ENCODE results near the gene RALGDS.

The RALGDS gene

DNA sequence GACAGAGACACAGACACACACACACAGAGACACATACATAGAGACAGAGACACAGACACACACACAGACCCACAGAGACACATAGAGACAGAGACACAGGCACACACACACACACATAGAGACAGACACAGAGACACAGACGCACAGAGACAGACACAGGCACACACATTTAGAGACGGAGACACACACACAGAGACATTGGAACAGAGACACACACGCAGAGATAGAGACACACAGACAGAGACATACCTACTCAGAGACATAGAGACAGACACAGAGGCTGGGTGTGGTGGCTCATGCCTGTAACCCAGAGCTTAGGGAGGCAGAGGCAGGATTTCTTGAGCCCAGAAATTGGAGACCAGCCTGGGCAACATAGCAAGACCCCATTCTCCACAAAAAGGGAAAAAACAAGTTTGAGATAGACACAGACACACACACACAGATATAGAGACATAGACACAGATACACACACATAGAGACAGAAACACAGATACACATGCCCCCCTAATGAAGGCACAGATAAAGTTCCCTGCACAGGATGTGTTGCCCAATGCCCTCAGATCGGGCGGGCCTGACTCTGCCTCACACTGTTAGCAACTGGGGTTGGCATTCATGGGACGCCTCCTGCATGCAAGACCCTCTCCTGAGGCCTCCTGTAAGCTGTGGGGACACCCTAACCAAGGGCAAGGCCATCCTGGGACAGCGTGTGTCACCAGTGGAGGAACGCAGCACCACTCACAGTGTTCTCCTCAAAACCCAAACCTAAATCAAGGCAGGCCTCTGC, 3.3 kb upstream of the RALGDS start:
- DNase-seq = no peak
- Mint-ChIP-seq H3K27ac (peak overlapping the region; percentile 0), H3K27me3 (ENCODE audit: low read depth, poor library complexity) (peaks cover 5% of the 10 kb centered on the region), H3K4me3 (no peak overlapping the region), H3K4me1 (peaks cover 62% of the 10 kb centered on the region), H3K9me3 (no peaks in the 10 kb centered on the region), H3K36me3 (ENCODE audit: low read depth) (no peaks in the 10 kb centered on the region)
- TF ChIP-seq, protein P1, sequence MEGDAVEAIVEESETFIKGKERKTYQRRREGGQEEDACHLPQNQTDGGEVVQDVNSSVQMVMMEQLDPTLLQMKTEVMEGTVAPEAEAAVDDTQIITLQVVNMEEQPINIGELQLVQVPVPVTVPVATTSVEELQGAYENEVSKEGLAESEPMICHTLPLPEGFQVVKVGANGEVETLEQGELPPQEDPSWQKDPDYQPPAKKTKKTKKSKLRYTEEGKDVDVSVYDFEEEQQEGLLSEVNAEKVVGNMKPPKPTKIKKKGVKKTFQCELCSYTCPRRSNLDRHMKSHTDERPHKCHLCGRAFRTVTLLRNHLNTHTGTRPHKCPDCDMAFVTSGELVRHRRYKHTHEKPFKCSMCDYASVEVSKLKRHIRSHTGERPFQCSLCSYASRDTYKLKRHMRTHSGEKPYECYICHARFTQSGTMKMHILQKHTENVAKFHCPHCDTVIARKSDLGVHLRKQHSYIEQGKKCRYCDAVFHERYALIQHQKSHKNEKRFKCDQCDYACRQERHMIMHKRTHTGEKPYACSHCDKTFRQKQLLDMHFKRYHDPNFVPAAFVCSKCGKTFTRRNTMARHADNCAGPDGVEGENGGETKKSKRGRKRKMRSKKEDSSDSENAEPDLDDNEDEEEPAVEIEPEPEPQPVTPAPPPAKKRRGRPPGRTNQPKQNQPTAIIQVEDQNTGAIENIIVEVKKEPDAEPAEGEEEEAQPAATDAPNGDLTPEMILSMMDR (IDR thresholded peaks at IDR 0.05) = no peak

DNA sequence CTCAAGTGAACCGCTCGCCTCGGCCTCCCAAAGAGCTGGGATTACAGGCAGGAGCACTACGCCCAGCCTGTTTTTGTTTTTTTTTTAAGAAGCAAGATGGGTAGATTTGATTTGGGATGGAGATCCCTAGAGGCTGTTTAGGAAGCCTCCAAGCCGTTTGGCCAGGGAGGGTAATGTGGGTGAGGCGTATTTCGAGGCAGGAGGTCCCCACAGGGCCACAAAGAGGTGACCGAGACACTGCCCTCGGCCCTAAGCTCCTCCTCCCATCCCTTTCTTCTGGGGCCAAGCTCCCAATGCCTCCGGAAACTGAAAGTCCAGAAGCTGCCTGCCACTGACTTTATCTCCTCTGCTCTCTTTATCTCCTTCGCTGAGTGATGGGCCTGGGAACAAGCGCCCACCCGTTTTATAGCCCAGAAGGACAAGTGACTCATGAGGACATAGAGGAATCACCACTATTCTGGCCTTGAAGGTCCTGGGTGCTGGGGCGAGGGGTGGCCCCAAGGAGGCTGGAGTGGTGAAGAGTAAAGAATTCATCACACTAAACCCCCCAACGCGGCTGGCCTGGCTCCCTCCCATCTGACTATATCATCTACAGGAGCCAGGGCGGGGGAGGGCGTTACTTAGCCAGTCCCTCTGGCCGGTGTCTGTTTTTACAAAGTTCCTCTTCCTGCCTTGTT, 2.0 kb upstream of the RALGDS start:
- DNase-seq = peak; percentile 41
- TF ChIP-seq, protein P1 (IDR thresholded peaks at IDR 0.05) = no peak
- H3K27ac Mint-ChIP-seq = peak overlapping the region; percentile 70
- H3K27me3 Mint-ChIP-seq (ENCODE audit: low read depth, poor library complexity) = peaks cover 5% of the 10 kb centered on the region
- no peak overlapping the region for H3K4me3 Mint-ChIP-seq
- no peaks in the 10 kb centered on the region for H3K36me3 Mint-ChIP-seq (ENCODE audit: low read depth)
- no peaks in the 10 kb centered on the region for H3K9me3 Mint-ChIP-seq
- H3K4me1 Mint-ChIP-seq = peaks cover 74% of the 10 kb centered on the region

DNA sequence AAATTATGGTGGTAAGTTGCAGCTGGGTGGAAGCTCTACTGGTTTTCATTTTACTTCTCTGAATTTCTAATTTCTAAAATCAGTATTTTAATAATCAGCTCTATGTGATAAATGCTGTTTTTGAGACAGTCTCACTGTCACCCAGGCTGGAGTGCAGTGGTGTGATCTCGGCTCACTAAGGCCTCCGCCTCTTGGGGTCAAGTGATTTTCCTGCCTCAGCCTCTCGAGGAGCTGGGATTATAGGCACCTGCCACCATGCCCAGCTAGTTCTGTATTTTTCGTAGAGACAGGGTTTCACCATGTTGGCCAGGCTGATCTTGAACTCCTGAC, 1.5 kb upstream of the RALGDS start:
- peaks cover 2% of the 10 kb centered on the region for H3K27me3 Mint-ChIP-seq (ENCODE audit: low read depth, poor library complexity)
- H3K4me3 Mint-ChIP-seq = no peak overlapping the region
- H3K4me1 Mint-ChIP-seq = peaks cover 74% of the 10 kb centered on the region
- DNase-seq = no peak
- no peaks in the 10 kb centered on the region for H3K9me3 Mint-ChIP-seq
- no peaks in the 10 kb centered on the region for H3K36me3 Mint-ChIP-seq (ENCODE audit: low read depth)
- TF ChIP-seq, protein P1 (IDR thresholded peaks at IDR 0.05) = no peak
- peak overlapping the region; percentile 70 for H3K27ac Mint-ChIP-seq

DNA sequence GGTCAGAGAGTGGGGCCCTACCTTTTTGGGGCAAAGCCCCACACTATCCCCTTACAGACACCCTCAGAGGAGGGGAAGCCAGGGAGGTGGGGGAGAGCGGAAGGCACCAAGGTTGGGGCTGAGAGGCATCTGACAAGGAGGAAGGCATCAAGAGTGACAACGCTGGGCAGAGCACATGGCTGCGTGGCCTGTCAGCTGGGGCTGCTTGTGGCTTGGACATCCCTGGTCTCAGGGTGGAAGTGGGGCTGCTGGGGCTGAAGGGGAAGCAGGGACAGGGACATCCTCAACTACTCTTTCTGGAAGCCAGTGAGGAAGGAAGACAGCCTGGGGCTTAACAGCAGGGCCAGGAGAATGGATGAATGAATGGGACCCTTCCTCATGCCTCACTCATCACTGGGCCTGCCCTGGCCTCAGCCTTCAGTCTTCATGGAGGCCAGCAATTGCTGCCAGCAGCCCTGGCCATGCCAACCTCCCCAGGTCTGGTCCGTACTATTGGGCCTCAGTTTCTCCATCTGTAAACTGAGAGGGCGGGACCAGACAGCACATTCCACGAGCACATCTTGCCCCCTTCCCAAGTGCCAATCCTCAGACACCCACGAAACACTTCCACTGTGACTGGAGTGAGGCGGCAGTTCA, 993 bp upstream of the RALGDS start:
- Mint-ChIP-seq H3K27ac (no peak overlapping the region), H3K4me3 (peak overlapping the region; percentile 54), H3K36me3 (ENCODE audit: low read depth) (no peaks in the 10 kb centered on the region), H3K9me3 (no peaks in the 10 kb centered on the region), H3K4me1 (peaks cover 77% of the 10 kb centered on the region), H3K27me3 (ENCODE audit: low read depth, poor library complexity) (peaks cover 2% of the 10 kb centered on the region)
- TF ChIP-seq, protein P1 (IDR thresholded peaks at IDR 0.05) = no peak
- DNase-seq = no peak

DNA sequence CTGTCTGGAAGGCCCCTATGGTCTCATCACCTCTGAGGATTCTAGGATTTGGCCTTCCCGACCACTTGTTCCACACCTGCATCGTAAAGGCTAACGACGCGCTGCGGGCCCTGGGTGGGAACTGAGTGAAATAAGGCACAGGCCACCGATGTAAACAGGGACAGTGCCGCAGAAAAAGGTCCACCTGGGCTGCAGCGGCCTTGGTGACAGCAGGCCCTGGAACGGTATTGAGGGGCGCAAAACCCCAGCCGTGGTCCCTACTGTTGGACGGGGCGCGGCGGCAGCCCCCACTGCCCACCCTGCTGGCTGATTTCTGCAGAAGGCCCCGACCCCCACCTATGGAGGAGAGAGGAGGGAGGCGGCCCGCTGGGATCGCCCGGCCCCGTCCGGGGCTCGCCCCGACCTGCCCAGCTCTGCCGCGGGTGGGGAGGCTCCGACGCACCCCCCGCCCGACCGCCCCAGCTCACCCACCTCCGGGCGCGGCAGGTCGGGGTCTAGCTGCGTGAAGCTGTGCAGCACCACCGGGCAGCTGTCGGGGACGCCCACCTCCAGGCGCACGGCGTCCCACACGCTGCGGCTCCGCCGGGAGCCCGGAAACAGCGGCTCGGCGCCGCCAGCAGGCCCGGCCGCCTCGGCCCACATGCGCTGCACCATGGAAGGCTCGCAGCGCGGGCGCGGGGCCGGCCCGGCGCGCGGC, 391 bp downstream of the RALGDS start:
- Mint-ChIP-seq H3K27ac (no peak overlapping the region), H3K36me3 (ENCODE audit: low read depth) (no peaks in the 10 kb centered on the region), H3K4me1 (peaks cover 76% of the 10 kb centered on the region), H3K27me3 (ENCODE audit: low read depth, poor library complexity) (peaks cover 2% of the 10 kb centered on the region), H3K4me3 (peak overlapping the region; percentile 77), H3K9me3 (no peaks in the 10 kb centered on the region)
- DNase-seq = no peak
- TF ChIP-seq, protein P1 (IDR thresholded peaks at IDR 0.05) = no peak

All from nephron progenitor cell (in vitro differentiated cells).